ENCODE results near the gene MAGI3. TPM values are rescaled to one million over a fixed set of nuclear protein-coding genes. Genes with fewer than 3 reads are reported as not detected.

MAGI3 gene
- total RNA-seq, 6 experiments from 2014 or later: 8.5 to 14.5 (median 12.3) TPM

- no peaks in the 10 kb centered on the region for H3K9me3 ChIP-seq
- H3K36me3 ChIP-seq: peaks cover 0 to 5% (median 0%) of the 10 kb centered on the region in 4 donors
- no peak for TF ChIP-seq POLR2A (IDR thresholded peaks at IDR 0.05)
- TF ChIP-seq CTCF (IDR thresholded peaks at IDR 0.05): no peak
- no peaks in the 10 kb centered on the region for H3K27me3 ChIP-seq
- H3K4me1 ChIP-seq: no peaks in the 10 kb centered on the region
- ATAC-seq (no peak), DNase-seq (no peak)
- no peak overlapping the region for H3K4me3 ChIP-seq
- no peak overlapping the region for H3K27ac ChIP-seq
- intact Hi-C loops (cut with DNase I): no loop called here
- 86% methylated on average over 4 of the region's 4 CpGs for WGBS (ENCODE audit: insufficient coverage, low coverage, low lambda C conversion rate, missing lambda C conversion rate)
Observed at GRCh38 chr1:113659556-113659955, 269.2 kb downstream of the MAGI3 start.

GRCh38 chr1:113660088-113660487 is 269.8 kb downstream of the MAGI3 start:
- H3K27ac ChIP-seq: no peak overlapping the region

GRCh38 chr1:113662101-113662500 is 271.8 kb downstream of the MAGI3 start:
- Histone ChIP-seq H3K9me3 (no peaks in the 10 kb centered on the region), H3K36me3 (peaks cover 0 to 5% (median 0%) of the 10 kb centered on the region in 4 donors), H3K27ac (no peak overlapping the region), H3K4me1 (no peaks in the 10 kb centered on the region), H3K27me3 (no peaks in the 10 kb centered on the region), H3K4me3 (no peak overlapping the region)
- 87% methylated on average over 1 of the region's 1 CpG for WGBS (ENCODE audit: insufficient coverage, low coverage, low lambda C conversion rate, missing lambda C conversion rate)
- TF ChIP-seq POLR2A (IDR thresholded peaks at IDR 0.05): no peak
- TF ChIP-seq CTCF (IDR thresholded peaks at IDR 0.05): no peak
- no peak for ATAC-seq
- DNase-seq: no peak
- intact Hi-C loops (cut with DNase I): no loop called here

More at GRCh38 chr1:113660088-113660487, 269.8 kb downstream of the MAGI3 start:
- Histone ChIP-seq H3K4me3 (no peak overlapping the region), H3K9me3 (no peaks in the 10 kb centered on the region), H3K4me1 (no peaks in the 10 kb centered on the region), H3K27me3 (no peaks in the 10 kb centered on the region), H3K36me3 (peaks cover 0 to 5% (median 0%) of the 10 kb centered on the region in 4 donors)
- no peak for ATAC-seq
- 61% methylated on average over 3 of the region's 3 CpGs for WGBS (ENCODE audit: insufficient coverage, low coverage, low lambda C conversion rate, missing lambda C conversion rate)
- no peak for DNase-seq
- no peak for TF ChIP-seq CTCF (IDR thresholded peaks at IDR 0.05)
- TF ChIP-seq POLR2A (IDR thresholded peaks at IDR 0.05): no peak
- intact Hi-C loops (cut with DNase I): no loop called here

- ATAC-seq (no peak), DNase-seq (no peak)
- H3K36me3 ChIP-seq: peaks cover 0 to 5% (median 0%) of the 10 kb centered on the region in 4 donors
- no peaks in the 10 kb centered on the region for H3K27me3 ChIP-seq
- TF ChIP-seq POLR2A (IDR thresholded peaks at IDR 0.05): no peak
- no peak for TF ChIP-seq CTCF (IDR thresholded peaks at IDR 0.05)
- H3K27ac ChIP-seq: no peak overlapping the region
- no peaks in the 10 kb centered on the region for H3K4me1 ChIP-seq
- no peaks in the 10 kb centered on the region for H3K9me3 ChIP-seq
- intact Hi-C loops (cut with DNase I): no loop called here
- 87% methylated on average over 5 of the region's 5 CpGs for WGBS (ENCODE audit: insufficient coverage, low coverage, low lambda C conversion rate, missing lambda C conversion rate)
- no peak overlapping the region for H3K4me3 ChIP-seq
Observed at GRCh38 chr1:113663165-113663951, 273.0 kb downstream of the MAGI3 start.
